CD14-positive monocyte (primary cell): ENCODE measurements around the gene DAD1. TPM values are rescaled to one million over a fixed set of nuclear protein-coding genes. Genes with fewer than 3 reads are reported as not detected.

Experiments used
- DNase-seq, 3 donors: peaks; one replicate each; pipeline ENCODE4 v3.0.0-alpha.2; 2011 to 2022
- H2AFZ ChIP-seq: 2 replicates; pipeline ENCODE4 v1.6.0; 2012; ENCODE audit warnings: mild to moderate bottlenecking, low read depth, low read length, inconsistent platforms; ENCODE audit not compliant: insufficient read depth, poor library complexity, severe bottlenecking
- H3K27ac ChIP-seq, 2 donors: 1 replicate in 1 of 2; 2 replicates in 1 of 2; pipeline ENCODE4 v1.5.1; 2012 to 2013; ENCODE audit warnings: low read length in 2 of 2, control low read depth in 1 of 2, inconsistent platforms in 1 of 2, low read depth in 1 of 2, mild to moderate bottlenecking in 1 of 2
- H3K27me3 ChIP-seq, 2 donors: one replicate each; pipeline versions ENCODE4 v1.6.0 to v1.6.1; 2011 to 2013; ENCODE audit warnings: low read length in 2 of 2; ENCODE audit not compliant: control insufficient read depth in 2 of 2, insufficient read depth in 2 of 2
- H3K36me3 ChIP-seq, 2 donors: replicated peaks in 1 of 2; 1 replicate in 1 of 2; 2 replicates in 1 of 2; pipeline versions ENCODE4 v1.5.1 to v1.6.1; 2012 to 2013; ENCODE audit warnings: low read length in 2 of 2, control low read depth in 1 of 2, inconsistent platforms in 1 of 2, mild to moderate bottlenecking in 1 of 2; ENCODE audit not compliant: insufficient read depth in 2 of 2, control insufficient read depth in 1 of 2
- H3K4me1 ChIP-seq, 2 donors: 1 replicate in 1 of 2; 2 replicates in 1 of 2; pipeline versions ENCODE4 v1.5.1 to v1.6.1; 2012 to 2013; ENCODE audit warnings: low read length in 2 of 2, control low read depth in 1 of 2, inconsistent platforms in 1 of 2, mild to moderate bottlenecking in 1 of 2, moderate library complexity in 1 of 2; ENCODE audit not compliant: insufficient read depth in 2 of 2, control insufficient read depth in 1 of 2
- H3K4me2 ChIP-seq: replicated peaks from 2 replicates; pipeline ENCODE3; 2012; ENCODE audit warnings: low read length, moderate library complexity, mild to moderate bottlenecking; ENCODE audit not compliant: poor library complexity, severe bottlenecking; ENCODE audit errors: extremely low read depth
- H3K4me3 ChIP-seq, 3 experiments: fragments of 200-600 bp in 1 of 3; sonication (generic) in 1 of 3; replicated peaks in 1 of 3; 1 replicate in 2 of 3; 2 replicates in 1 of 3; pipeline ENCODE4 v1.5.1; 2011 to 2013; ENCODE audit warnings: low read length in 3 of 3, mild to moderate bottlenecking in 3 of 3, control low read depth in 2 of 3, low read depth in 2 of 3, inconsistent platforms in 1 of 3, moderate library complexity in 1 of 3
- H3K79me2 ChIP-seq: 2 replicates; pipeline ENCODE4 v1.6.0; 2012; ENCODE audit warnings: mild to moderate bottlenecking, control low read depth, inconsistent platforms, low read length, moderate library complexity; ENCODE audit not compliant: insufficient read depth
- H3K9ac ChIP-seq: 2 replicates; pipeline ENCODE4 v1.6.0; 2017; ENCODE audit warnings: low read length, mild to moderate bottlenecking; ENCODE audit not compliant: insufficient read depth, poor library complexity, severe bottlenecking
- H3K9me3 ChIP-seq, 2 donors: replicated peaks in 1 of 2; 1 replicate in 1 of 2; 2 replicates in 1 of 2; pipeline versions ENCODE4 v1.5.1 to v1.6.1; 2012 to 2013; ENCODE audit warnings: low read length in 2 of 2, control low read depth in 1 of 2; ENCODE audit not compliant: control insufficient read depth in 1 of 2, insufficient read depth in 1 of 2
- H4K20me1 ChIP-seq: 2 replicates; pipeline ENCODE4 v1.6.0; 2012; ENCODE audit warnings: mild to moderate bottlenecking, low read length, control low read depth, moderate library complexity; ENCODE audit not compliant: insufficient read depth
- H3K27ac Mint-ChIP-seq, 7 donors: one replicate each; pipeline ENCODE4 v1.8.0; 2020; ENCODE audit warnings: mild to moderate bottlenecking in 7 of 7, mixed read lengths in 7 of 7, moderate library complexity in 6 of 7, inconsistent platforms in 2 of 7
- H3K27me3 Mint-ChIP-seq, 3 donors: one replicate each; pipeline ENCODE4 v1.8.0; 2021 to 2022; ENCODE audit warnings: low read depth in 3 of 3, mild to moderate bottlenecking in 3 of 3, mixed read lengths in 3 of 3, moderate library complexity in 3 of 3, inconsistent platforms in 1 of 3
- H3K36me3 Mint-ChIP-seq, 2 donors: one replicate each; pipeline ENCODE4 v1.8.0; 2020; ENCODE audit warnings: mixed read lengths in 2 of 2, inconsistent platforms in 1 of 2, mild to moderate bottlenecking in 1 of 2
- H3K4me1 Mint-ChIP-seq: one replicate; pipeline ENCODE4 v1.8.0; 2020; ENCODE audit warnings: mild to moderate bottlenecking, mixed read lengths
- H3K4me3 Mint-ChIP-seq, 2 donors: one replicate each; pipeline ENCODE4 v1.8.0; 2020; ENCODE audit warnings: mild to moderate bottlenecking in 2 of 2, mixed read lengths in 2 of 2, moderate library complexity in 1 of 2
- H3K9me3 Mint-ChIP-seq, 7 donors: one replicate each; pipeline ENCODE4 v1.8.0; 2020 to 2022; ENCODE audit warnings: mixed read lengths in 7 of 7, mild to moderate bottlenecking in 6 of 7, moderate library complexity in 6 of 7, inconsistent platforms in 2 of 7
- CTCF ChIP-seq: fragments of 200-600 bp; IDR thresholded peaks from one replicate; pipeline ENCODE4 v1.8.0; 2022; ENCODE audit warnings: antibody characterized with exemption, mild to moderate bottlenecking
- WGBS: methylation state at CpG from one replicate; pipeline ENCODE4 v1.1.5; 2013; ENCODE audit warnings: missing lambda C conversion rate; ENCODE audit not compliant: insufficient coverage; 5-methylcytosine and 5-hydroxymethylcytosine counted together
- intact Hi-C, 2 donors: fragments of 100-400 bp; cut with micrococcal nuclease; formaldehyde crosslinking; loops; one replicate each; pipeline versions ENCODE4 v1.15.0 to v1.15.1; 2023
- polyA plus RNA-seq, 3 donors: library from polyadenylated mRNA; depleted of rRNA in 1 of 3; unstranded in 2 of 3; stranded (reverse) in 1 of 3; fragments of 300-500 nt in 2 of 3; fragments of >200 nt in 1 of 3; fragmentation: Illumina TruSeq in 2 of 3; gene quantifications; 1 replicate in 2 of 3; 2 replicates in 1 of 3; pipeline ENCODE4 v1.2.3, GENCODE V29; 2012 to 2021

Gene DAD1
- polyA plus RNA-seq, 3 donors = 126 to 444 (median 440) TPM

DNA sequence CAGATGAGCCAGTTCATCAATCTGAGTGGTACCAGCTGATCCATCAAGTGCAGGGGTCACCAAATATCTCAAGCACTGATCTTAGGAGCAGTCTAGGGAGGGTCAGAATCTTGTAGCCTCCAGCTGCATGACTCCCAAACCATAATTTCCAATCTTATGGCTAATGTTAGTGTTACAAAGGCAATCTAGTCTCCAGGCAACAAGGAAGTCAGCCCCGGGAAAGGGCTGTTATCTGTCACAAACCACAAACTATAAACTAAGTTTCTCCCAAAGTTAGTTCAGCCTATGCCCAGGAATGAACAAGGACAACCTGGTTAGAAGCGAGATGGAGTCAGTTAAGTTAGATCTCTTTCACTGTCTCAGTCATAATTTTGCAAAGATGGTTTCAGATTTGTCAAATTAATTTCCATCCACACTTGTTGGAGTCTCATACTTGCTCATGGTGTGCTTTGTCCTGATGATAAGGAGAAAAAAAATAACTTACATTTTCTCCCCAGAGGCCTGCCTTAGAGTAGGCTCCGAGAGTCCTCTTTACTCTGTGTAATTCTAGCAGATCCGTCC, 5.2 kb upstream of the DAD1 start:
- Mint-ChIP-seq H3K9me3 (peaks cover 0 to 2% (median 0%) of the 10 kb centered on the region in 7 donors), H3K4me3 (no peak overlapping the region), H3K27me3 (peaks cover 8 to 24% (median 21%) of the 10 kb centered on the region in 3 donors), H3K27ac (no peak overlapping the region), H3K36me3 (no peaks in the 10 kb centered on the region), H3K4me1 (peaks cover 23% of the 10 kb centered on the region)
- TF ChIP-seq CTCF = no peak
- no peak overlapping the region for H3K4me2 ChIP-seq
- no peak overlapping the region for H2AFZ ChIP-seq
- H3K27me3 ChIP-seq = peaks cover 2% of the 10 kb centered on the region in 2 donors
- no peak for DNase-seq
- no peaks in the 10 kb centered on the region for H3K79me2 ChIP-seq
- H3K4me1 ChIP-seq = peaks cover 21 to 26% of the 10 kb centered on the region in 2 donors
- H3K27ac ChIP-seq = no peak overlapping the region
- H4K20me1 ChIP-seq = no peaks in the 10 kb centered on the region
- no peak overlapping the region for H3K9ac ChIP-seq
- no peaks in the 10 kb centered on the region for H3K9me3 ChIP-seq
- no CpG with 5 or more reads among the region's 4 CpGs for WGBS
- no peak overlapping the region for H3K4me3 ChIP-seq
- intact Hi-C loops = no loop called here
- no peaks in the 10 kb centered on the region for H3K36me3 ChIP-seq

DNA sequence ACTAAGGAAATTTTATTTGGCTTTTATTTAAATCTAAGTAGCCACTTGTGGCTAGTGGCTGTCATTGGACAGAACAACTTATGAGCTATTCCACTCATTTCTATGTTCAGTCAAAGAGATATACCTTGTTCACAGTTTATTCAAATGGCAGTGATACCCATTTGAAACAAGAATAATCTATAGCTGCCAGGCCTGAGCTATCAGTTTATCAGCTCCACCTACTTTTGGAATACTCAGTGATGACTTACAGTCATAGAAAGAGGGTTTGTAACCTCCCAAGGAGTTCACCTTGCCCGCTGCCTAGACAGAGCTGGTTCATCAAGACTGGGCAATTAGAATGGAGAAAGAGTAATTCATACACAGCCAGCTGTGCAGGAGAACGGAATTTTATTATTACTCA, 4.6 kb upstream of the DAD1 start:
- Histone ChIP-seq H3K27ac (no peak overlapping the region), H3K4me3 (no peak overlapping the region), H3K9ac (no peak overlapping the region), H3K79me2 (peaks cover 5% of the 10 kb centered on the region), H2AFZ (no peak overlapping the region), H3K9me3 (no peaks in the 10 kb centered on the region), H4K20me1 (no peaks in the 10 kb centered on the region), H3K4me2 (no peak overlapping the region), H3K27me3 (peaks cover 2% of the 10 kb centered on the region in 2 donors), H3K36me3 (no peaks in the 10 kb centered on the region), H3K4me1 (peaks cover 16 to 21% of the 10 kb centered on the region in 2 donors)
- Mint-ChIP-seq H3K27me3 (peaks cover 8 to 19% (median 17%) of the 10 kb centered on the region in 3 donors), H3K27ac (no peak overlapping the region), H3K36me3 (no peaks in the 10 kb centered on the region), H3K4me3 (no peak overlapping the region), H3K4me1 (peaks cover 16% of the 10 kb centered on the region), H3K9me3 (peaks cover 0 to 2% (median 0%) of the 10 kb centered on the region in 7 donors)
- TF ChIP-seq CTCF = no peak
- intact Hi-C loops = no loop called here
- WGBS = no CpG with 5 or more reads among the region's 2 CpGs
- DNase-seq = no peak
